Liver (tissue), 9 donors: ENCODE results near the gene MAPKAP1. TPM values are rescaled to one million over a fixed set of nuclear protein-coding genes. Genes with fewer than 3 reads are reported as not detected.

Experiments
- DNase-seq: peaks from one replicate; pipeline ENCODE4 v3.0.0-alpha.2; 2017; ENCODE audit warnings: low spot score
- H3K27ac ChIP-seq, 2 donors: one replicate each; pipeline ENCODE4 v1.7.0; 2013; ENCODE audit warnings: inconsistent platforms in 2 of 2, low read length in 2 of 2, control low read depth in 1 of 2, low read depth in 1 of 2, mild to moderate bottlenecking in 1 of 2
- H3K27me3 ChIP-seq, 4 donors: one replicate each; pipeline versions ENCODE4 v1.6.1 to v1.7.0; 2013; ENCODE audit warnings: low read length in 3 of 4, inconsistent platforms in 1 of 4, mild to moderate bottlenecking in 1 of 4, moderate library complexity in 1 of 4; ENCODE audit not compliant: control insufficient read depth in 4 of 4, insufficient read depth in 4 of 4
- H3K36me3 ChIP-seq, 4 donors: one replicate each; pipeline versions ENCODE4 v1.6.1 to v1.7.0; 2013; ENCODE audit warnings: low read length in 3 of 4, mild to moderate bottlenecking in 3 of 4, low read depth in 1 of 4, moderate library complexity in 1 of 4; ENCODE audit not compliant: control insufficient read depth in 4 of 4, insufficient read depth in 3 of 4
- H3K4me1 ChIP-seq, 4 donors: one replicate each; pipeline versions ENCODE4 v1.6.1 to v1.7.0; 2013; ENCODE audit warnings: low read length in 3 of 4, mild to moderate bottlenecking in 3 of 4, moderate library complexity in 1 of 4; ENCODE audit not compliant: control insufficient read depth in 4 of 4, insufficient read depth in 4 of 4
- H3K4me3 ChIP-seq, 3 donors: one replicate each; pipeline versions ENCODE4 v1.6.1 to v1.7.0; 2013; ENCODE audit warnings: low read length in 3 of 3, control low read depth in 1 of 3, low read depth in 1 of 3, mild to moderate bottlenecking in 1 of 3
- H3K9ac ChIP-seq, 2 donors: one replicate each; pipeline ENCODE4 v1.7.0; 2013; ENCODE audit warnings: low read length in 2 of 2, mild to moderate bottlenecking in 2 of 2, moderate library complexity in 2 of 2, control low read depth in 1 of 2, low read depth in 1 of 2
- H3K9me3 ChIP-seq, 4 donors: one replicate each; pipeline versions ENCODE4 v1.6.1 to v1.7.0; 2013; ENCODE audit warnings: low read length in 3 of 4; ENCODE audit not compliant: control insufficient read depth in 4 of 4
- ATF3 ChIP-seq: IDR thresholded peaks from 2 replicates; pipeline ENCODE4 v1.6.1; 2016; ENCODE audit warnings: antibody characterized with exemption
- EGR1 ChIP-seq, 2 donors: IDR thresholded peaks; 2 replicates each; pipeline ENCODE4 v1.6.1; 2016 to 2018; ENCODE audit warnings: antibody characterized with exemption in 2 of 2, low read depth in 2 of 2
- FOXA1 ChIP-seq: IDR thresholded peaks from 2 replicates; pipeline ENCODE4 v1.6.1; 2016; ENCODE audit warnings: antibody characterized with exemption
- FOXA2 ChIP-seq: IDR thresholded peaks from 2 replicates; pipeline ENCODE4 v1.6.1; 2016; ENCODE audit warnings: antibody characterized with exemption
- GABPA ChIP-seq, 2 donors: IDR thresholded peaks in 1 of 2; conservative IDR thresholded peaks in 1 of 2; 2 replicates each; pipeline ENCODE4 v1.6.1; 2016; ENCODE audit warnings: antibody characterized with exemption in 2 of 2, mild to moderate bottlenecking in 1 of 2, moderate library complexity in 1 of 2
- HNF4A ChIP-seq, 2 donors: conservative IDR thresholded peaks; 2 replicates each; pipeline ENCODE4 v1.6.1; 2016; ENCODE audit warnings: antibody characterized with exemption in 2 of 2, mild to moderate bottlenecking in 2 of 2
- HNF4G ChIP-seq: IDR thresholded peaks from 2 replicates; pipeline ENCODE4 v1.6.1; 2016; ENCODE audit warnings: antibody characterized with exemption
- JUND ChIP-seq, 2 donors: IDR thresholded peaks; 2 replicates each; pipeline ENCODE4 v1.6.1; 2016; ENCODE audit warnings: antibody characterized with exemption in 2 of 2
- MAX ChIP-seq: IDR thresholded peaks from 2 replicates; pipeline ENCODE4 v1.6.1; 2016; ENCODE audit warnings: antibody characterized with exemption
- NR2F2 ChIP-seq: IDR thresholded peaks from 2 replicates; pipeline ENCODE4 v1.6.1; 2016; ENCODE audit warnings: antibody characterized with exemption
- RAD21 ChIP-seq, 2 donors: IDR thresholded peaks; 2 replicates each; pipeline ENCODE4 v1.6.1; 2016; ENCODE audit warnings: antibody characterized with exemption in 2 of 2, mild to moderate bottlenecking in 2 of 2
- REST ChIP-seq: IDR thresholded peaks from 2 replicates; pipeline ENCODE4 v1.6.1; 2016; ENCODE audit warnings: antibody characterized with exemption, mild to moderate bottlenecking
- RXRA ChIP-seq, 2 donors: IDR thresholded peaks; 2 replicates each; pipeline ENCODE4 v1.6.1; 2017 to 2018; ENCODE audit warnings: antibody characterized with exemption in 2 of 2, mild to moderate bottlenecking in 1 of 2
- SP1 ChIP-seq: IDR thresholded peaks from 2 replicates; pipeline ENCODE4 v1.6.1; 2018; ENCODE audit warnings: antibody characterized with exemption, mild to moderate bottlenecking
- TAF1 ChIP-seq: conservative IDR thresholded peaks from 2 replicates; pipeline ENCODE4 v1.6.1; 2016; ENCODE audit warnings: antibody characterized with exemption, mild to moderate bottlenecking
- YY1 ChIP-seq: IDR thresholded peaks from 2 replicates; pipeline ENCODE4 v1.6.1; 2016; ENCODE audit warnings: antibody characterized with exemption, mild to moderate bottlenecking
- ZBTB33 ChIP-seq: IDR thresholded peaks from 2 replicates; pipeline ENCODE4 v1.6.1; 2016; ENCODE audit warnings: antibody characterized with exemption
- WGBS: extraction: QIAGEN DNeasy Blood & Tissue Kit; methylation state at CpG from one replicate; pipeline ENCODE4 v1.1.7; 2013; 5-methylcytosine and 5-hydroxymethylcytosine counted together
- polyA plus RNA-seq, 2 donors: library from polyadenylated mRNA; stranded (reverse) in 1 of 2; unstranded in 1 of 2; fragments of 200-250 nt in 1 of 2; fragments of >200 nt in 1 of 2; fragmentation: Nextera tagmentation in 1 of 2; extraction: Ambion mirVana in 1 of 2; gene quantifications; one replicate each; pipeline versions ENCODE4 v1.2.1 to v1.2.3, GENCODE V29; 2013 to 2015
- total RNA-seq, 2 donors: library from RNA; depleted of rRNA; stranded (reverse); fragments of >200 nt; gene quantifications; one replicate each; pipeline ENCODE4 v1.2.3, GENCODE V29; 2014
- donor health status: healthy.
- donor health status: healthy.
- donor health status: healthy.
- donor health status: healthy.
- donor health status: healthy.

Gene MAPKAP1
- total and polyA plus RNA-seq, 4 donors = 23.6 to 55.9 (median 32.7) TPM

GRCh38 chr9:125434986-125435775, 271.8 kb downstream of the MAPKAP1 start:
- H3K9ac ChIP-seq = no peak overlapping the region
- H3K36me3 ChIP-seq = peaks cover 1 to 10% (median 4%) of the 10 kb centered on the region in 4 donors
- H3K9me3 ChIP-seq = no peaks in the 10 kb centered on the region
- TF ChIP-seq NR2F2 (no peak), MAX (no peak), EGR1 (IDR thresholded peaks at IDR 0.05; ENCODE audit: low read depth in 2 of 2) (no peak), GABPA (IDR thresholded peaks at IDR 0.05 in 1 of 2, conservative IDR thresholded peaks at IDR 0.05 in 1 of 2) (no peak), JUND (IDR thresholded peaks at IDR 0.05) (no peak), TAF1 (no peak), FOXA1 (no peak), RXRA (IDR thresholded peaks at IDR 0.05) (no peak), HNF4G (no peak), SP1 (no peak), HNF4A (conservative IDR thresholded peaks at IDR 0.05) (no peak), RAD21 (IDR thresholded peaks at IDR 0.05) (no peak), YY1 (no peak), ATF3 (no peak), REST (no peak), ZBTB33 (no peak), FOXA2 (no peak)
- H3K27me3 ChIP-seq = no peaks in the 10 kb centered on the region
- H3K4me3 ChIP-seq = no peak overlapping the region
- no peaks in the 10 kb centered on the region for H3K4me1 ChIP-seq
- peak; percentile 27 for DNase-seq
- WGBS = 91% methylated on average over 16 of the region's 16 CpGs
- no peak overlapping the region for H3K27ac ChIP-seq

- no peak for TF ChIP-seq JUND (IDR thresholded peaks at IDR 0.05)
- DNase-seq = no peak
- WGBS = 72% methylated on average over 15 of the region's 15 CpGs
- H3K27ac ChIP-seq = no peak overlapping the region
- H3K27me3 ChIP-seq = no peaks in the 10 kb centered on the region
- H3K9me3 ChIP-seq = no peaks in the 10 kb centered on the region
- no peak overlapping the region for H3K4me3 ChIP-seq
- no peak overlapping the region for H3K9ac ChIP-seq
- H3K36me3 ChIP-seq = peaks cover 0 to 3% (median 2%) of the 10 kb centered on the region in 4 donors
- no peaks in the 10 kb centered on the region for H3K4me1 ChIP-seq
These were observed 273.5 kb downstream of the MAPKAP1 start for GRCh38 chr9:125433461-125434011.
